Measurements from ENCODE around the gene TTC3.

Gene TTC3

DNA sequence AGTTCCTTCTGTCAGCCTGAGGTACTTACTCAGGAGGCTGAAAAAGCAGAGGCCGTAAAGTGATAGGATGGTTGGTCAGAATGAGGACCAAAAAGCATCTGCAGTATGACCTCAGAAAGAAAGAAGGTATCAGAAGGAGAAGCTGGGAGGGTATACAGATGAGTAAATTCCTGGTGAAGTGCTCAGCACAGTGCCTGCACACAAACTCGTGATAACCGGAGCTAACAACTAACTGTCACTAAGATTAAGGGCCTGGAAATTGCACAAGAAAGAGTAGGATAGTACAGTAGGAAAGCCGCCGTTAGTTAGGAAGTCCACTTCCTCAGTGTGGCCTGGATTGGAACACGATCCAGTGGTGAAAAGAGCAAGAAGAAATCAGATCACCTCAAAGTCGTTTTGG is 131.5 kb downstream of the TTC3 start:
- Histone ChIP-seq H3K4me1 (no peaks in the 10 kb centered on the region), H2AFZ (no peak overlapping the region), H3K9ac (no peak overlapping the region), H3K4me3 (ENCODE audit: low read depth, low read length) (no peak overlapping the region), H3K27me3 (ENCODE audit: control insufficient read depth, insufficient read depth, low read length) (no peaks in the 10 kb centered on the region), H3K4me2 (ENCODE audit: low read length) (no peak overlapping the region), H3K9me3 (ENCODE audit: control insufficient read depth, low read length) (no peaks in the 10 kb centered on the region), H3K27ac (no peak overlapping the region), H3K36me3 (ENCODE audit: control insufficient read depth, insufficient read depth, low read length) (no peaks in the 10 kb centered on the region), H3K79me2 (no peaks in the 10 kb centered on the region)
- TF ChIP-seq, protein P1, sequence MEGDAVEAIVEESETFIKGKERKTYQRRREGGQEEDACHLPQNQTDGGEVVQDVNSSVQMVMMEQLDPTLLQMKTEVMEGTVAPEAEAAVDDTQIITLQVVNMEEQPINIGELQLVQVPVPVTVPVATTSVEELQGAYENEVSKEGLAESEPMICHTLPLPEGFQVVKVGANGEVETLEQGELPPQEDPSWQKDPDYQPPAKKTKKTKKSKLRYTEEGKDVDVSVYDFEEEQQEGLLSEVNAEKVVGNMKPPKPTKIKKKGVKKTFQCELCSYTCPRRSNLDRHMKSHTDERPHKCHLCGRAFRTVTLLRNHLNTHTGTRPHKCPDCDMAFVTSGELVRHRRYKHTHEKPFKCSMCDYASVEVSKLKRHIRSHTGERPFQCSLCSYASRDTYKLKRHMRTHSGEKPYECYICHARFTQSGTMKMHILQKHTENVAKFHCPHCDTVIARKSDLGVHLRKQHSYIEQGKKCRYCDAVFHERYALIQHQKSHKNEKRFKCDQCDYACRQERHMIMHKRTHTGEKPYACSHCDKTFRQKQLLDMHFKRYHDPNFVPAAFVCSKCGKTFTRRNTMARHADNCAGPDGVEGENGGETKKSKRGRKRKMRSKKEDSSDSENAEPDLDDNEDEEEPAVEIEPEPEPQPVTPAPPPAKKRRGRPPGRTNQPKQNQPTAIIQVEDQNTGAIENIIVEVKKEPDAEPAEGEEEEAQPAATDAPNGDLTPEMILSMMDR (IDR thresholded peaks at IDR 0.05): no peak

DNA sequence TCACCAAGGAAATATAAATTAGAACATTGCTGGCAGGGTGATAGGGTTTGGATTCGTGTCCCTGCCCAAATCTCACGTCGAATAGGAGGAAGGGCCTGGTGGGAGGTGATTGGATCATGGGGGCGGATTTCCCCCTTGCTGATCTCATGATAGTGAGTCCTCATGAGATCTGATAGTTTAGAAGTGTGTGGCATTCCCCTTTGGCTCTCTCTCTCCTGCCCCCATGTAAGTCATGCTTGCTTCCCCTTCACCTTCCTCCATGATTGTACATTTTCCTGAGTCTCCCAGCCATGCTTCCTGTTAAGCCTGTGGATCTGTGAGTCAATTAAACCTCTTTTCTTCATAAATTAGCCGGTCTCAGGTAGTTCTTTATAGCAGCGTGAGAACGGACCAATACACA is 133.4 kb downstream of the TTC3 start:
- Histone ChIP-seq H3K9ac (no peak overlapping the region), H3K27ac (no peak overlapping the region), H3K9me3 (ENCODE audit: control insufficient read depth, low read length) (no peaks in the 10 kb centered on the region), H3K36me3 (ENCODE audit: control insufficient read depth, insufficient read depth, low read length) (no peaks in the 10 kb centered on the region), H3K4me2 (ENCODE audit: low read length) (no peak overlapping the region), H3K4me3 (ENCODE audit: low read depth, low read length) (no peak overlapping the region), H3K4me1 (no peaks in the 10 kb centered on the region), H2AFZ (no peak overlapping the region), H3K27me3 (ENCODE audit: control insufficient read depth, insufficient read depth, low read length) (no peaks in the 10 kb centered on the region), H3K79me2 (no peaks in the 10 kb centered on the region)
- TF ChIP-seq, protein P1 (IDR thresholded peaks at IDR 0.05): no peak

DNA sequence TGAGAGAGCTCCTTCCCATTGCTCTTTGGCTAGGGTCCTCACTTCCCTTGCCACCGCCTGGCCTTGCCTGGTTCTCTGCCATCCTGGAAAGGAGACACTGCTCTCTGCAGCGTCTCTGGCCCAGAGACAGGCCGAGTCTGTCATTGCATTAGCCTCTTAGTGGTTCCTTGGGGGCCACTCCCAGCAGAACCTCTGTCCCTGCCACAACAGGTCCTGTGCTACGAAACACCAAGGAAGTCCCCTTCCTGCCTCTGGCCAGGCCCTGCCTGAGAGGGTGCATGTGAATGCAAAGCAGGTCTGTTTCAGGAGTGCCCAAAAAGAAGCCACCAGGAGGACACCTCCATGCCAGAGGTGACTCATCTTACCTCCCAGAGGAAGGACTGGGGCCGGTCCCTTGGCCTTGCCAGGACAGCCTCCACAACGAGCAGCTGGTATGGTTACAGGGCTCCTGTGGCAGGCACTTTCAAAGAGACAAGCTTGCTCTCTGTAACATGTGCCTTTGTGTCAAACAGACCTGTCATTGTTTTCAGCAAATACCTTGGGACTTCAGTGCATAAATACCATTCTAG is 134.5 kb downstream of the TTC3 start:
- Histone ChIP-seq H3K27ac (no peak overlapping the region), H2AFZ (no peak overlapping the region), H3K4me3 (ENCODE audit: low read depth, low read length) (no peak overlapping the region), H3K79me2 (no peaks in the 10 kb centered on the region), H3K36me3 (ENCODE audit: control insufficient read depth, insufficient read depth, low read length) (no peaks in the 10 kb centered on the region), H3K4me1 (no peaks in the 10 kb centered on the region), H3K9me3 (ENCODE audit: control insufficient read depth, low read length) (no peaks in the 10 kb centered on the region), H3K27me3 (ENCODE audit: control insufficient read depth, insufficient read depth, low read length) (no peaks in the 10 kb centered on the region), H3K9ac (no peak overlapping the region), H3K4me2 (ENCODE audit: low read length) (no peak overlapping the region)
- TF ChIP-seq, protein P1 (IDR thresholded peaks at IDR 0.05): no peak

DNA sequence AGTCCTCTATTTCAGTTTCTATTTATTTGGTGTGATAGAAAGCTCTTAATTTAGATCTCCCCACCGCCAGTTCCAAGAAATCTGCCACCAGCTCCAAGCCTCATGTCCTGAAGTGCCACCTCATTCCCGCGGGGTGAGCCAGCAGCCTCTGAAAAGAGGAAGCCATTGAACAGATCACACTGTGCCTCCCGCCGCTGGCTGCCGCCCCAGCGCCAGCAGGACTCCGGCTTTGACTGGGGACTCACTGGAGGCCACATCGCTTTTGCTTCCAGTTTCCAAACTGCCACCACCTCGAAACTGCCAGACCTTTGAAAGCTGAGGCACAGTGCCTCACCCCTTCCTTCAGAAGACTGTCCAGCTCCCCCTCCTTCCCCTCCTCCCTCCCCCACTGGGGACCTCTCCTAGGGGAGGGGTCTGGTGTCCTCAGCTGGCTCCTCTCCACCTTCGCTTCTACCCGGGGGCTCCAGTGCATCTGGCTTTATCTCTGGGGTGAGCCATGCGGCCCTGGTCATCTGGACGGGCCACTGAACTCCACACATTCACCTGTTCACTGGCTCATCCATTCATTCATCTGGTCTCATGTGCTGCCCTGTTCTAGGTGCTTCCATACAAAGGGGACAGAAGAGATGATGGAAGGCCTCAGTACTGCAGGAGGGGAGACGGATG is 135.1 kb downstream of the TTC3 start:
- no peak overlapping the region for H3K4me2 ChIP-seq (ENCODE audit: low read length)
- no peaks in the 10 kb centered on the region for H3K4me1 ChIP-seq
- no peak overlapping the region for H3K27ac ChIP-seq
- no peaks in the 10 kb centered on the region for H3K9me3 ChIP-seq (ENCODE audit: control insufficient read depth, low read length)
- no peaks in the 10 kb centered on the region for H3K79me2 ChIP-seq
- H3K9ac ChIP-seq: no peak overlapping the region
- no peak overlapping the region for H3K4me3 ChIP-seq (ENCODE audit: low read depth, low read length)
- TF ChIP-seq, protein P1 (IDR thresholded peaks at IDR 0.05): no peak
- no peak overlapping the region for H2AFZ ChIP-seq
- no peaks in the 10 kb centered on the region for H3K27me3 ChIP-seq (ENCODE audit: control insufficient read depth, insufficient read depth, low read length)
- no peaks in the 10 kb centered on the region for H3K36me3 ChIP-seq (ENCODE audit: control insufficient read depth, insufficient read depth, low read length)

DNA sequence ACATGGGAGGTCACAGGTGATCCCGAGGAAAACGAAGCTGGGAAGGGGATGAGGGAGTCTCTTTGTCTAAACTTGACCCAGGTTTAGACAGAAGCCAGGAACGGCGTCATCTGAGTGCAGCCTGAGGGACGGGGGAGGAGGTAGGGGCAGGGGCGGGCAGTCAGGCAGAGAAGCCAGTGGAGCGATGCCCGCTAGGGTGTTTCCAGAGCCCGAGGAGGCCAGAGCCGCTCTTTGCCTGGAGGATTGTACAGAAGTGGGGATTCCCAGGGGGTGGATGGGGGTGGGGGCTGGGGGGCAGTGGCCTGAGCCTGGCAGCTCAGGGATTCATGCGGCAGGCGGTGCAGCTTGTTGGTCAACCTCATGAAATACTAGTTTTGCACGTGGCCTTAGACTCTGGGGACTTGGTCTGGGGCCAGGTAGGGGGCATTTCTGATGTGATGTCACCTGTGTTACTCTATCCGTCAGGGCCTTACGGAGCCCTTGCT is 135.7 kb downstream of the TTC3 start:
- Histone ChIP-seq H3K4me2 (ENCODE audit: low read length) (no peak overlapping the region), H3K4me3 (ENCODE audit: low read depth, low read length) (no peak overlapping the region), H3K36me3 (ENCODE audit: control insufficient read depth, insufficient read depth, low read length) (no peaks in the 10 kb centered on the region), H3K4me1 (no peaks in the 10 kb centered on the region), H3K27ac (no peak overlapping the region), H3K9ac (no peak overlapping the region), H3K79me2 (no peaks in the 10 kb centered on the region), H3K9me3 (ENCODE audit: control insufficient read depth, low read length) (no peaks in the 10 kb centered on the region), H3K27me3 (ENCODE audit: control insufficient read depth, insufficient read depth, low read length) (no peaks in the 10 kb centered on the region), H2AFZ (no peak overlapping the region)
- TF ChIP-seq, protein P1 (IDR thresholded peaks at IDR 0.05): no peak
